NCI-H1694 treated with DMSO at 0.1 percent for 48 hours (cell line): ENCODE data around the gene SDK1.
"Not testable (repeated sequence)": the region's sequence is repeated elsewhere in the genome, so short reads cannot be mapped to it uniquely, and the experiment has no call there.

ENCODE experiments used
- DNase-seq: peaks from one replicate; lab custom pipeline; 2025; lab: John Stamatoyannopoulos, UW

SDK1 gene

GRCh38 chr7:3923307-3923918 is 622.4 kb downstream of the SDK1 start:
- no peak for DNase-seq

DNA sequence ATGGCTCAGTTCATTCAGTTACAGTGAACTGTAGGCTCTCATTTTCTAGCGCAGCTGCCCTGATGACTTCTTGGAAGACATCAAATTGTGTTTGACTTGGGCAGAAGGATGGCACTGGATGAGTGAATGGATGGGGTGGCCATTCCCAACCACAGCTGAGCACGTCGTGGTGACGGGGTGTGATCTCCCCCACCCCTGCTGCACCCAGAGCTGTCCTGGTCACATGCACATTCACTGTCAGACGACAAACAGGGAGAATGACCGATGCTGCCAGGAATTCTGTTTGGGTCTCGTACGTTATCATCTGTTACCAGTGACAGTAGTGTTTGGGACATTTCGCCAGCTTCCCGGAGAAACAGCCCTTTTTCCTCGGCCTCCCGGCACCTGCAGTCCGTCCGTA is 623.2 kb downstream of the SDK1 start:
- no peak for DNase-seq

- DNase-seq: no peak
These were observed 626.5 kb downstream of the SDK1 start for GRCh38 chr7:3927446-3928110.

DNA sequence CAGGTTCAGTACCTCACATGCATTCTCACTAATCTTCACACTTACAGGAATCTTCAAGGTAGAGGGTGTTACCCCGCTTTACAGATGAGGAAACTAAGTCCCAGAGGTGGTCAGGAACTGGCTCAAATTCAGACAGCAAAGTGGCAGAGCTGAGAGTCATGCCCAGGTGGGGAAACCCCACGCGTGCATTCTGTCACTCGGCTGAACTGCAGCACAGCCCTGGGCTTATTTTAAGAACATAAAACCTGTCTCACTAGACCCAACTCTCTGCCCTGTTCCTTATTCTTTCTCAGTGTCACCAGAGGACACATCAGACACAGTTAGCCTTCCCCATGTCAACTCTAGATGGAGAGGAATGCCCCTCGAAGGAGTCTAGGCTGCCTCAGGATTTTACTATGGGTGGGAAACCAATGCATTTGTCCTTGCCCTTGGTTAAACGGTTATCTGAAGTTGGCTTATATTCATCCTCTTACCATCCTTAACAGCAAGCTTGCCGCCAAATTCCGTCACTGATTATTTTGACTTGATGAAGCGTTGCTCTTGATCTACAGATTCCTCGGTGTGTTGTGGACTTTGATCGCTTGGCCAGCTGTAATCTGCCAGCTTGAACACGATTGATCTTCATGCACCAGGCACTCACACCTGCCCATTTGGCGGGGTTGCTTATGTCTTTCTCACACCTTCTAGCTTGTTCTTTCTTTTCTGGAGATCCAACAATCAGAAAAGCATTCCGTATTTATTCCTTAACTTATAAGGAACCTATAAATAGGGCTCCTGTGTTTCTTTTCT is 627.9 kb downstream of the SDK1 start:
- no peak for DNase-seq

DNA sequence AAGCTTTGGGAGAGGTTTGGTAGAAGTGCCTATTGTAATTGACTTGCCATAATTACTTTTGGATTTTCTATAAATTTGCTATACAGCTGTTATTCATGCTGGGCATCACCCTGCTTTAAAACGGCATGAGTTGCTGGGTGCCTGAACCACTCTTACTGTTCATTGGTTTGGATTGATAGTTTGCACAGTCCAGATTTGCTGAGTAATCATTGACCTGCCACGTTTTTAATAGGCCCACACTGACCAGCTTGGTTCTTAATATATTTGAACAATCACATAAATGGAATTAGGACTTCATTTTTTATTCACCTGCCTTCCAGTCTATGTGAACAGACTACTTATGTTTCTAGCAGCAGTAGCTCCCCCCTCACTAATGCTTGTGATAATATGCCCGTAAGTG is 630.8 kb downstream of the SDK1 start:
- DNase-seq: no peak

GRCh38 chr7:3937146-3937545 is 636.1 kb downstream of the SDK1 start:
- DNase-seq: no peak

GRCh38 chr7:3937605-3938004 is 636.6 kb downstream of the SDK1 start:
- DNase-seq: no peak

DNA sequence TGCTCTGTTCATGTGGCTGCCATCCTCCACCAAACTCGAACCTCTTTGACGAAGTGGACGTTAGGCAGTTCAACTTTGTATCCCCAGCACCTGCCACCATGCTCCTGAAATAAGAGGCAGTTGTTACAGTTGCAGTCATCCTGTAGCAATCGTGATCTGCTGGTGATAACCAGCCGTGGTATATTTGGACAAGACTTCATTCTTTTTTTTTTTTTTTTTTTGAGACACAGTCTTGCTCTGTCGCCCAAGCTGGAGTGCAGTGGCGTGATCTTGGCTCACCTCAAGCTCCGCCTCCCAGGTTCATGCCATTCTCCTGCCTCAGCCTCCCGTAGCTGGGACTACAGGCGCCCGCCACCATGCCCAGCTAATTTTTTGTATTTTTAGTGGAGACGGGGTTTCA is 640.7 kb downstream of the SDK1 start:
- not testable (repeated sequence) for DNase-seq

- DNase-seq: no peak
These were observed 641.2 kb downstream of the SDK1 start for GRCh38 chr7:3942276-3942675.

- no peak for DNase-seq
These were observed 642.0 kb downstream of the SDK1 start for GRCh38 chr7:3942816-3943745.

GRCh38 chr7:3943779-3944520 is 642.9 kb downstream of the SDK1 start:
- no peak for DNase-seq

GRCh38 chr7:3949242-3949640 is 648.2 kb downstream of the SDK1 start:
- no peak for DNase-seq

DNA sequence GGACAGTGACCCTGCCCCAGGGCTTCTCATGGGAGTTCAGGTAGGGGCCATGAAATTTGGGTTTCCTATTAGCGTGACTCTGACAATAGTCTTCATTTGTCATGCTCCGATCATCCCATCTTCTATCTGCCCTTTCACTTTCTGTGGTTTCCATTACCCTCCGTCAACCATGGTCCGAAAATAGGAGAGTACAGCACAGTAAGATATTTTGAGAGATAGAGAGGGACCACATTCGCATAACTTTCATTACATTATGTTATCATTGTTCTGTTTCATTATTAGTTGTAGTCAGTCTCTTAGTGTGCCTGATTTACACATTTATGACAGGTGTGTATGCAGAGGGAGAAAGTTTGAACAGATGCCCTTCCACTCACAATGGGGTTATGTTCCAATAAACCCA is 649.2 kb downstream of the SDK1 start:
- DNase-seq: no peak

GRCh38 chr7:3951316-3952055 is 650.4 kb downstream of the SDK1 start:
- DNase-seq: no peak

DNA sequence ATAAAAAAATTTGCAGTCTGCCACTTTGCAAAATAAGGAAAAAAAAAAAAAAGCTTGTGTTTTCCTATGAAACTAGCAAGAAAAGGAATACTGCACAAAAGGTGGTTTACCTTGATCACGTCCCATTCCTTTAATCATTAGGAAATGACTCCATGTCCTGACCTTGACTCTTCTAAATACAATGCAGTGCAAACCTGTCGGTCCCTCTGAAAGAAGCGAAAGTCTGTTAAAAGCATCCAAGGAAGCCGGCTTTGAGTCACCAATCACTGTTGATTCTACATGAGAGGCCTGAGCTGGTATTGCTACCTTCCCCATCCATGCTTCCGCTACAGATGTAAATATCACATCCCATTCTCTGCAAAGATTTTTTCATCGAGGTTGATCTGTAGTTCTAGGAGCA is 652.1 kb downstream of the SDK1 start:
- no peak for DNase-seq

GRCh38 chr7:3953946-3954345 is 652.9 kb downstream of the SDK1 start:
- no peak for DNase-seq

- DNase-seq: peak; percentile 33
These were observed 654.0 kb downstream of the SDK1 start for GRCh38 chr7:3955026-3955425.

- DNase-seq: peak; percentile 65
These were observed 655.0 kb downstream of the SDK1 start for GRCh38 chr7:3955751-3956696.

- DNase-seq: no peak
These were observed 655.9 kb downstream of the SDK1 start for GRCh38 chr7:3956949-3957348.
